Measurements from ENCODE around the gene CACNA1D. TPM values are rescaled to one million over a fixed set of nuclear protein-coding genes. Genes with fewer than 3 reads are reported as not detected.

Gene CACNA1D
- total RNA-seq, 4 donors from 2014 or later, result 12.7 to 98.9 (median 25.0) TPM

- Histone ChIP-seq H3K4me3 (no peak overlapping the region), H3K9me3 (no peaks in the 10 kb centered on the region), H3K36me3 (no peaks in the 10 kb centered on the region), H3K27ac (no peak overlapping the region), H3K27me3 (no peaks in the 10 kb centered on the region), H3K4me1 (no peaks in the 10 kb centered on the region)
- no peak for TF ChIP-seq CTCF (IDR thresholded peaks at IDR 0.05)
- TF ChIP-seq EP300 (IDR thresholded peaks at IDR 0.05; ENCODE audit: low read depth), result no peak
- TF ChIP-seq POLR2AphosphoS5 (IDR thresholded peaks at IDR 0.05), result no peak
- no peak for TF ChIP-seq POLR2A (IDR thresholded peaks at IDR 0.05)
- intact Hi-C loops (cut with DNase I; ENCODE audit: low total_unique reads), result no loop called here
- no peak for DNase-seq
- 54 to 77% methylated on average over 6 to 9 of the region's 9 CpGs for WGBS, 2 donors (ENCODE audit: low coverage in 1 of 2)
- in situ Hi-C loops (cut with MboI; ENCODE audit: low pct_ligation_motif_present in 1 of 4, low pct_unique_long_range_greater_than_20kb in 1 of 4, low sequenced_read_pairs in 3 of 4), result no loop called here
Observed at GRCh38 chr3:53753518-53754183, 259.2 kb downstream of the CACNA1D start.

GRCh38 chr3:53754325-53754724 lies 259.9 kb downstream of the CACNA1D start:
- no peaks in the 10 kb centered on the region for H3K36me3 ChIP-seq
- DNase-seq, result no peak
- intact Hi-C loops (cut with DNase I; ENCODE audit: low total_unique reads), result no loop called here
- no peaks in the 10 kb centered on the region for H3K27me3 ChIP-seq
- no peak overlapping the region for H3K27ac ChIP-seq
- no peaks in the 10 kb centered on the region for H3K4me1 ChIP-seq
- 90% methylated on average over 9 of the region's 9 CpGs; no CpG with 5 or more reads in 1 of the 2 donors for WGBS, 2 donors (ENCODE audit: low coverage in 1 of 2)
- TF ChIP-seq POLR2AphosphoS5 (IDR thresholded peaks at IDR 0.05), result no peak
- no peak for TF ChIP-seq CTCF (IDR thresholded peaks at IDR 0.05)
- no peaks in the 10 kb centered on the region for H3K9me3 ChIP-seq
- no peak overlapping the region for H3K4me3 ChIP-seq
- in situ Hi-C loops (cut with MboI; ENCODE audit: low pct_ligation_motif_present in 1 of 4, low pct_unique_long_range_greater_than_20kb in 1 of 4, low sequenced_read_pairs in 3 of 4), result no loop called here

- intact Hi-C loops (cut with DNase I; ENCODE audit: low total_unique reads), result no loop called here
- Histone ChIP-seq H3K36me3 (no peaks in the 10 kb centered on the region), H3K27ac (no peak overlapping the region), H3K27me3 (no peaks in the 10 kb centered on the region), H3K4me3 (no peak overlapping the region), H3K4me1 (no peaks in the 10 kb centered on the region), H3K9me3 (no peaks in the 10 kb centered on the region)
- in situ Hi-C loops (cut with MboI; ENCODE audit: low pct_ligation_motif_present in 1 of 4, low pct_unique_long_range_greater_than_20kb in 1 of 4, low sequenced_read_pairs in 3 of 4), result no loop called here
- no peak for TF ChIP-seq POLR2AphosphoS5 (IDR thresholded peaks at IDR 0.05)
- WGBS, 2 donors (ENCODE audit: low coverage in 1 of 2), result 50 to 66% methylated on average over 1 to 3 of the region's 3 CpGs
- DNase-seq, result no peak
Observed at GRCh38 chr3:53758846-53759245, 264.4 kb downstream of the CACNA1D start.

GRCh38 chr3:53763353-53763752 lies 268.9 kb downstream of the CACNA1D start:
- 94% methylated on average over 7 of the region's 7 CpGs; no CpG with 5 or more reads in 1 of the 2 donors for WGBS, 2 donors (ENCODE audit: low coverage in 1 of 2)
- Histone ChIP-seq H3K27ac (no peak overlapping the region), H3K4me3 (no peak overlapping the region), H3K36me3 (no peaks in the 10 kb centered on the region), H3K9me3 (no peaks in the 10 kb centered on the region), H3K4me1 (no peaks in the 10 kb centered on the region), H3K27me3 (no peaks in the 10 kb centered on the region)
- intact Hi-C loops (cut with DNase I; ENCODE audit: low total_unique reads) (no loop called here), in situ Hi-C loops (cut with MboI; ENCODE audit: low pct_ligation_motif_present in 1 of 4, low pct_unique_long_range_greater_than_20kb in 1 of 4, low sequenced_read_pairs in 3 of 4) (no loop called here)
- TF ChIP-seq CTCF (IDR thresholded peaks at IDR 0.05) (no peak), EP300 (IDR thresholded peaks at IDR 0.05; ENCODE audit: low read depth) (no peak), POLR2A (IDR thresholded peaks at IDR 0.05) (no peak), POLR2AphosphoS5 (IDR thresholded peaks at IDR 0.05) (no peak)
- DNase-seq, result no peak
